ENCODE results near the gene A2ML1.

The A2ML1 gene

DNA sequence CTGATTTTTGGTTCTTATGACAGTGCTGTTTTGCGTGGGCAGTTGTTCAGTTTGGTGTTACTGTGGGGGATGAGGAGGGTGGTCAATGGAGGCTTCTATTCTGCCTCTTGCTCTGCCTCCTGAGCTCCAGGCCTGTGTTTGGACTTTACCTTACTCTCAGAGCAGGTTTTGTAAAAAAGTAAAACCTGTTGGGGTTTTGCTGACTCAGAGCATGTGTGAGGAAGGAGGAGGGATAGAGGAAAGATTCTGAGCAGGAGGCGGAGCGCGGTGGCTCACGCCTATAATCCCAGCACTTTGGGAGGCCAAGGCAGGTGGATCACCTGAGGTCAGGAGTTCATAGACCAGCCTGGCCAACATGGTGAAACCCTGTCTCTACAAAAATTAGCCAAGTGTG lies 6.7 kb downstream of the A2ML1 start:
- Histone ChIP-seq H3K9me3 (ENCODE audit: control insufficient read depth, low read length) (no peaks in the 10 kb centered on the region), H3K4me3 (ENCODE audit: insufficient read depth, low read depth, low read length, poor library complexity, severe bottlenecking) (no peak overlapping the region), H3K4me1 (ENCODE audit: control insufficient read depth, insufficient read depth, low read length, poor library complexity, severe bottlenecking) (no peaks in the 10 kb centered on the region), H3K27me3 (replicated peaks; ENCODE audit: control insufficient read depth, insufficient read depth, low read length, poor library complexity, severe bottlenecking) (no peaks in the 10 kb centered on the region), H3K36me3 (ENCODE audit: control insufficient read depth, insufficient read depth, low read length) (no peaks in the 10 kb centered on the region), H3K27ac (ENCODE audit: insufficient read depth, low read length, poor library complexity, severe bottlenecking) (no peak overlapping the region)
- no peak for DNase-seq

DNA sequence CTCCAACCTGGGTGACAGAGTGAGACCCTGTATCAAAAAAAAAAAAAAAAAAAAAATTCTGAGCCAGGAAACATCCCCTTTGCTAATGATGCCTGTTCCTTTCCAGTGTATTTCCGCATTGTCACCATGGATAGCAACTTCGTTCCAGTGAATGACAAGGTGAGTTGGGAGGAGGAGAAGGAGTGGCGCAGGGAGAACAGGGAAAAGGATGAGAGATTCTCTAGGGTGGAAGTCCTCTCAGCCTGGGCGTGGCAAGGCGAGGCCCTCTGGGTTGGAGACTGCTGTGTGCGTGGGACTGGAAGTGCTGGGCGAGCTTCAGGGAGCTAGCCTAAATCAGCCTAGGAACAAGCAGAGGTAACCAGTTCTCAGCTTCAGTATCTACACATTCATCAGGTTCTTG lies 7.2 kb downstream of the A2ML1 start:
- no peaks in the 10 kb centered on the region for H3K27me3 ChIP-seq (replicated peaks; ENCODE audit: control insufficient read depth, insufficient read depth, low read length, poor library complexity, severe bottlenecking)
- H3K36me3 ChIP-seq (ENCODE audit: control insufficient read depth, insufficient read depth, low read length): no peaks in the 10 kb centered on the region
- H3K4me3 ChIP-seq (ENCODE audit: insufficient read depth, low read depth, low read length, poor library complexity, severe bottlenecking): no peak overlapping the region
- no peak overlapping the region for H3K27ac ChIP-seq (ENCODE audit: insufficient read depth, low read length, poor library complexity, severe bottlenecking)
- no peaks in the 10 kb centered on the region for H3K9me3 ChIP-seq (ENCODE audit: control insufficient read depth, low read length)
- no peaks in the 10 kb centered on the region for H3K4me1 ChIP-seq (ENCODE audit: control insufficient read depth, insufficient read depth, low read length, poor library complexity, severe bottlenecking)
- DNase-seq: no peak

- no peak overlapping the region for H3K4me3 ChIP-seq (ENCODE audit: insufficient read depth, low read depth, low read length, poor library complexity, severe bottlenecking)
- H3K27ac ChIP-seq (ENCODE audit: insufficient read depth, low read length, poor library complexity, severe bottlenecking): no peak overlapping the region
- DNase-seq: no peak
- H3K36me3 ChIP-seq (ENCODE audit: control insufficient read depth, insufficient read depth, low read length): no peaks in the 10 kb centered on the region
- no peaks in the 10 kb centered on the region for H3K4me1 ChIP-seq (ENCODE audit: control insufficient read depth, insufficient read depth, low read length, poor library complexity, severe bottlenecking)
- no peaks in the 10 kb centered on the region for H3K9me3 ChIP-seq (ENCODE audit: control insufficient read depth, low read length)
- no peaks in the 10 kb centered on the region for H3K27me3 ChIP-seq (replicated peaks; ENCODE audit: control insufficient read depth, insufficient read depth, low read length, poor library complexity, severe bottlenecking)
Measured at GRCh38 chr12:8831116-8831515, 8.7 kb downstream of the A2ML1 start.

DNA sequence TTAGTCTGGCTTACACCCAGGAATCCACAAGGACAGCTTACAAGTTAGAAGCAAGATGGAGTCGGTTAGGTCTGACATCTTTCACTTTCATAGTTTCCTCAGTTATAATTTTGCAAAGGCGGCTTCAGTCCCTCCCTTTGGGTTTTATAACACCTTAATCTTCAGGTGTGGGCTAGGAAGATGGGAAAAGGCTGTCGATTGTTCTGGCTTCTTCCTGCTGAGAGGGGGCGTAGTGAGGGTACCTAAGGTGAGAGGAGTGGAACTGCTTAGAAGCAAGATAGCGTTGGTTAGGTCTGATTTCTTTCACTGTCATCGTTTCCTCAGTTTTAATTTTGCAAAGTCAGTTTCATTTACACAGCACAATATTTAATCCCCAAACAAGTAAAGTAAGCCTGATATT lies 10.1 kb downstream of the A2ML1 start:
- Histone ChIP-seq H3K4me1 (ENCODE audit: control insufficient read depth, insufficient read depth, low read length, poor library complexity, severe bottlenecking) (no peaks in the 10 kb centered on the region), H3K27ac (ENCODE audit: insufficient read depth, low read length, poor library complexity, severe bottlenecking) (no peak overlapping the region), H3K4me3 (ENCODE audit: insufficient read depth, low read depth, low read length, poor library complexity, severe bottlenecking) (no peak overlapping the region), H3K36me3 (ENCODE audit: control insufficient read depth, insufficient read depth, low read length) (no peaks in the 10 kb centered on the region), H3K27me3 (replicated peaks; ENCODE audit: control insufficient read depth, insufficient read depth, low read length, poor library complexity, severe bottlenecking) (no peaks in the 10 kb centered on the region), H3K9me3 (ENCODE audit: control insufficient read depth, low read length) (no peaks in the 10 kb centered on the region)
- no peak for DNase-seq

GRCh38 chr12:8834230-8834629 lies 11.8 kb downstream of the A2ML1 start:
- no peak for DNase-seq
- Histone ChIP-seq H3K27ac (ENCODE audit: insufficient read depth, low read length, poor library complexity, severe bottlenecking) (no peak overlapping the region), H3K4me3 (ENCODE audit: insufficient read depth, low read depth, low read length, poor library complexity, severe bottlenecking) (no peak overlapping the region), H3K36me3 (ENCODE audit: control insufficient read depth, insufficient read depth, low read length) (no peaks in the 10 kb centered on the region), H3K27me3 (replicated peaks; ENCODE audit: control insufficient read depth, insufficient read depth, low read length, poor library complexity, severe bottlenecking) (no peaks in the 10 kb centered on the region), H3K9me3 (ENCODE audit: control insufficient read depth, low read length) (no peaks in the 10 kb centered on the region), H3K4me1 (ENCODE audit: control insufficient read depth, insufficient read depth, low read length, poor library complexity, severe bottlenecking) (no peaks in the 10 kb centered on the region)

DNA sequence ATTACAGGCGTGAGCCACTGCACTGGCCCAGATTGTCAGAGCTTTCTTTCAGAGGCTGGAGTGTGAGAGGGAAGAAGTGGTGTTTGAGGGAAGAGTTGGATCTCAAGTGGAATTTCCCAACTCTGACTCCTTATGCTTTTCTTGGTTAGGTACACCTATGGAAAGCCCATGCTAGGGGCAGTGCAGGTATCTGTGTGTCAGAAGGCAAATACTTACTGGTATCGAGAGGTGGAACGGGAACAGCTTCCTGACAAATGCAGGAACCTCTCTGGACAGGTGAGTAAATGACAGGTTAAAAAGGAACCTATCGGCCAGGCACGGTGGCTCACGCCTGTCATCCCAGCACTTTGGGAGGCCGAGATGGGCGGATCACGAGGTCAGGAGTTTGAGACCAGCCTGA lies 14.9 kb downstream of the A2ML1 start:
- Histone ChIP-seq H3K4me1 (ENCODE audit: control insufficient read depth, insufficient read depth, low read length, poor library complexity, severe bottlenecking) (no peaks in the 10 kb centered on the region), H3K4me3 (ENCODE audit: insufficient read depth, low read depth, low read length, poor library complexity, severe bottlenecking) (no peak overlapping the region), H3K27me3 (replicated peaks; ENCODE audit: control insufficient read depth, insufficient read depth, low read length, poor library complexity, severe bottlenecking) (no peaks in the 10 kb centered on the region), H3K36me3 (ENCODE audit: control insufficient read depth, insufficient read depth, low read length) (no peaks in the 10 kb centered on the region), H3K27ac (ENCODE audit: insufficient read depth, low read length, poor library complexity, severe bottlenecking) (no peak overlapping the region), H3K9me3 (ENCODE audit: control insufficient read depth, low read length) (no peaks in the 10 kb centered on the region)
- no peak for DNase-seq

- H3K4me1 ChIP-seq (ENCODE audit: control insufficient read depth, insufficient read depth, low read length, poor library complexity, severe bottlenecking): no peaks in the 10 kb centered on the region
- H3K27ac ChIP-seq (ENCODE audit: insufficient read depth, low read length, poor library complexity, severe bottlenecking): no peak overlapping the region
- no peak overlapping the region for H3K4me3 ChIP-seq (ENCODE audit: insufficient read depth, low read depth, low read length, poor library complexity, severe bottlenecking)
- H3K36me3 ChIP-seq (ENCODE audit: control insufficient read depth, insufficient read depth, low read length): no peaks in the 10 kb centered on the region
- no peaks in the 10 kb centered on the region for H3K27me3 ChIP-seq (replicated peaks; ENCODE audit: control insufficient read depth, insufficient read depth, low read length, poor library complexity, severe bottlenecking)
- no peaks in the 10 kb centered on the region for H3K9me3 ChIP-seq (ENCODE audit: control insufficient read depth, low read length)
- no peak for DNase-seq
Measured at GRCh38 chr12:8840321-8840720, 17.9 kb downstream of the A2ML1 start.

DNA sequence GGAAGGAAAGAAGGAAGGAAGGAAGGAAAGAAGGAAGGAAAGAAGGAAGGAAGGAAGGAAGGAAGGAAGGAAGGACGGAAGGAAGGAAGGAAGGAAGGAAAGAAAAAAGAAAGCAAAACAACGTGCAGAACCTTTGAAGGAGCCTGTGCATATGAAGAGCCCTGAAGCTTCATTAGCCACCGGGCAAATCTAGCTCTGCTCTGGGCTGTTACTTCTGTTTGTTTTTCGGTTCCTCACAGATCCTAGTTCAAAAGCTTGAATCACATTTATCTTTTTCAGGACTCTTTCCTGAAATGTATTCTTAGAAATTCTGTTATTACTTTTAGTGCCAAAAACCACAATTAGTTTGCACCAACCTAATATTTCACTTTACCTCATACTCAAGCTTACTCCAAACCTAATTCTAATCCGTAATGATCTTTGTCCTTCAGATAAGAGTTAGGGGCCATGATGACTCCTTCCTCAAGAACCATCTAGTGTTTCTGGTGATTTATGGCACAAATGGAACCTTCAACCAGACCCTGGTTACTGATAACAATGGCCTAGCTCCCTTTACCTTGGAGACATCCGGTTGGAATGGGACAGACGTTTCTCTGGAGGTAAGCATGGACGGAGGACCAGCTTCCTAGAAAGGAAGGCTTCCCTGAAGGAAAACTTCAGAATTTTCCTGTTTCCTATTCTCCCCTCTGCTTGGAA lies 18.7 kb downstream of the A2ML1 start:
- no peak for DNase-seq
- Histone ChIP-seq H3K4me3 (ENCODE audit: insufficient read depth, low read depth, low read length, poor library complexity, severe bottlenecking) (no peak overlapping the region), H3K27ac (ENCODE audit: insufficient read depth, low read length, poor library complexity, severe bottlenecking) (no peak overlapping the region), H3K27me3 (replicated peaks; ENCODE audit: control insufficient read depth, insufficient read depth, low read length, poor library complexity, severe bottlenecking) (no peaks in the 10 kb centered on the region), H3K9me3 (ENCODE audit: control insufficient read depth, low read length) (no peaks in the 10 kb centered on the region), H3K36me3 (ENCODE audit: control insufficient read depth, insufficient read depth, low read length) (no peaks in the 10 kb centered on the region), H3K4me1 (ENCODE audit: control insufficient read depth, insufficient read depth, low read length, poor library complexity, severe bottlenecking) (no peaks in the 10 kb centered on the region)

GRCh38 chr12:8841778-8842177 lies 19.4 kb downstream of the A2ML1 start:
- Histone ChIP-seq H3K27ac (ENCODE audit: insufficient read depth, low read length, poor library complexity, severe bottlenecking) (no peak overlapping the region), H3K9me3 (ENCODE audit: control insufficient read depth, low read length) (no peaks in the 10 kb centered on the region), H3K27me3 (replicated peaks; ENCODE audit: control insufficient read depth, insufficient read depth, low read length, poor library complexity, severe bottlenecking) (no peaks in the 10 kb centered on the region), H3K4me1 (ENCODE audit: control insufficient read depth, insufficient read depth, low read length, poor library complexity, severe bottlenecking) (no peaks in the 10 kb centered on the region), H3K36me3 (ENCODE audit: control insufficient read depth, insufficient read depth, low read length) (no peaks in the 10 kb centered on the region), H3K4me3 (ENCODE audit: insufficient read depth, low read depth, low read length, poor library complexity, severe bottlenecking) (no peak overlapping the region)
- DNase-seq: no peak

GRCh38 chr12:8844665-8845064 lies 22.2 kb downstream of the A2ML1 start:
- Histone ChIP-seq H3K27me3 (replicated peaks; ENCODE audit: control insufficient read depth, insufficient read depth, low read length, poor library complexity, severe bottlenecking) (no peaks in the 10 kb centered on the region), H3K4me1 (ENCODE audit: control insufficient read depth, insufficient read depth, low read length, poor library complexity, severe bottlenecking) (no peaks in the 10 kb centered on the region), H3K9me3 (ENCODE audit: control insufficient read depth, low read length) (no peaks in the 10 kb centered on the region), H3K36me3 (ENCODE audit: control insufficient read depth, insufficient read depth, low read length) (no peaks in the 10 kb centered on the region), H3K27ac (ENCODE audit: insufficient read depth, low read length, poor library complexity, severe bottlenecking) (no peak overlapping the region), H3K4me3 (ENCODE audit: insufficient read depth, low read depth, low read length, poor library complexity, severe bottlenecking) (no peak overlapping the region)
- DNase-seq: no peak

Data from effector memory CD4-positive, alpha-beta T cell (primary cell).